Stimulated activated CD4-positive, alpha-beta T cell treated with anti-CD3 and anti-CD28 coated beads, Interleukin-15, amount 100 ng/mL, for 48 hours (primary cell): ENCODE results near the gene EEF2.
"Not testable (repeated sequence)": the region's sequence is repeated elsewhere in the genome, so short reads cannot be mapped to it uniquely, and the experiment has no call there.

Experiments used
- DNase-seq, 2 donors: peaks; one replicate each; pipeline ENCODE4 v3.0.0-alpha.2; 2020; ENCODE audit warnings: low read depth in 2 of 2

Gene EEF2

GRCh38 chr19:3968556-3969434 lies 16.5 kb downstream of the EEF2 start:
- DNase-seq: no peak

- not testable (repeated sequence) for DNase-seq
Measured at GRCh38 chr19:3967983-3968382, 17.3 kb downstream of the EEF2 start.

- no peak for DNase-seq
Measured at GRCh38 chr19:3966051-3967017, 18.9 kb downstream of the EEF2 start.

GRCh38 chr19:3964256-3965194 lies 20.7 kb downstream of the EEF2 start:
- DNase-seq: no peak

GRCh38 chr19:3963458-3964255 lies 21.6 kb downstream of the EEF2 start:
- no peak for DNase-seq

GRCh38 chr19:3961007-3961406 lies 24.3 kb downstream of the EEF2 start:
- DNase-seq: no peak

- no peak for DNase-seq
Measured at GRCh38 chr19:3959766-3960131, 25.5 kb downstream of the EEF2 start.

GRCh38 chr19:3958836-3959765 lies 26.2 kb downstream of the EEF2 start:
- DNase-seq: no peak

- no peak for DNase-seq
Measured at GRCh38 chr19:3955688-3956087, 29.6 kb downstream of the EEF2 start.

GRCh38 chr19:3955276-3955675 lies 30.0 kb downstream of the EEF2 start:
- not testable (repeated sequence) for DNase-seq

- DNase-seq: no peak
Measured at GRCh38 chr19:3954107-3954506, 31.2 kb downstream of the EEF2 start.

- not testable (repeated sequence) for DNase-seq
Measured at GRCh38 chr19:3952755-3953276, 32.4 kb downstream of the EEF2 start.

- DNase-seq: no peak
Measured at GRCh38 chr19:3950871-3951861, 34.1 kb downstream of the EEF2 start.

GRCh38 chr19:3949997-3950859 lies 35.0 kb downstream of the EEF2 start:
- no peak for DNase-seq

GRCh38 chr19:3949294-3949693 lies 36.0 kb downstream of the EEF2 start:
- no peak for DNase-seq

- DNase-seq: not testable (repeated sequence)
Measured at GRCh38 chr19:3947316-3947933, 37.8 kb downstream of the EEF2 start.

GRCh38 chr19:3945838-3946237 lies 39.4 kb downstream of the EEF2 start:
- no peak for DNase-seq
